Body of pancreas (tissue), 4 donors: ENCODE measurements around the gene GRIK1.

ENCODE experiments used
- CTCF ChIP-seq, 7 experiments: fragments of 450-650 bp in 4 of 7; fragments of 200-600 bp in 3 of 7; sonication (generic) in 3 of 7; IDR thresholded peaks; one replicate each; pipeline ENCODE4 v1.5.1; 2016 to 2019; ENCODE audit warnings: antibody characterized with exemption in 7 of 7
- POLR2A ChIP-seq, 3 donors: fragments of 450-650 bp; IDR thresholded peaks; one replicate each; pipeline ENCODE4 v1.6.1; 2016; ENCODE audit warnings: antibody characterized with exemption in 3 of 3, mild to moderate bottlenecking in 2 of 3

DNA sequence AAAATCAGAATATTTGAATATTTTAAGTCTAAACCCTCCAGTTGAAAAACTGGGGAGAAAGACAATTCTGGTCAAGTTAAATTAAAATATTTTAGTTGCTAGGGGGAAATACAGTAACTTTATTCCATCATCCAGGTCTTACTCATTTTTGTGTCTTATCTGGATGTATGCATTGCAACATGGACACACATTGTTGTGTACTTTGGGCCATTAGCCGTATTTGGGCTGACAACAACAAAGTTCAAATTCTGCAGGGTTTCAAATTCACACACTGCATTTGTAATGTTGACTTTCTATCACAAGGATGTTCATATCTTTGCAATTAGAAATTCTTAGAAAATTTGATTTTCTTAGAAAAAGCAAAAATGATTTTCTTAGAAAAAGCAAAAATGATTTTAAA, 391.8 kb downstream of the GRIK1 start:
- TF ChIP-seq CTCF (IDR thresholded peaks at IDR 0.05) (no peak), POLR2A (IDR thresholded peaks at IDR 0.05) (no peak)
